ENCODE measurements around the gene API5. TPM values are rescaled to one million over a fixed set of nuclear protein-coding genes. Genes with fewer than 3 reads are reported as not detected.

The API5 gene
- 39.1 and 56.4 TPM in 2 replicates for total RNA-seq (ENCODE audit: low replicate concordance)

DNA sequence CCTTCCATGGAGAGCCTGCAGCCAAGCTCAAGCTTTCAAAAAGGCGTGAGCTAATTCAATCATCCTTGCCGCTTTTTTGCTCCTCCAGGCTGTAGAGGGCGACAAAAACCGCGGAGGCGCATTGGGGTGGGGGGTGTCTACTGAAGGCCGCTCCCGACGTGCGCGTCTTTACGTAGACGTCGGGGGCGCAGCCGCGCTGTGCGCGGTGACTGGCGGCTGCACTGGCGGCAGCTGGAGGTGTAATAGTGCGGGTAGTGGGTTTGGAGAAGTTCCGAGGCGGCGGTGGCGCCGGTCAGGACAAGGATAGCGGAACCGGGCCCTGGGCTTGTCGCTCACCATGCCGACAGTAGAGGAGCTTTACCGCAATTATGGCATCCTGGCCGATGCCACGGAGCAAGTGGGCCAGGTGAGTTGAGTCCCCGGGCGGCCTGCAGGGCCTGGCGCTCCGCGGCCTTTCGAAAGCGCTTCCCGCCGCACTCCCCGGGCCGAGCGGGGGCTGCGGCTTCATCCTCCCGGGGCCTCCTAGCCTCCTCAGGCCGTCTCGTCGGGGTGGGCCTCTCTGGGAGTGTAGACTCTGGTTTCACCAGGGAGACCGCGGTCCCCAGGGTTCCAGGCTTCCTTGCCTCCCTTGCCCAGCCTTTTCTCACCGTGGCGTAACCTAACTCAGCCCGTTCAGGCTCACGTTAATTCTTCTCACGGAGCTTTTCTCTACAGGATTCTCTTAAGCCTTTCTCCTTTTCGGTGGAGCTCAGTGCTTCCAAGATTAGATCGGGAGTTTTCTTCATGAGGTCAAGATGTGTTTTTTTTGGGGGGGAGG, at the start of gene API5:
Gene API5 (plus strand): TSS at position 206 of the 817 bp plus-strand sequence. CDS start 132 bp downstream, at position 338.

DNA sequence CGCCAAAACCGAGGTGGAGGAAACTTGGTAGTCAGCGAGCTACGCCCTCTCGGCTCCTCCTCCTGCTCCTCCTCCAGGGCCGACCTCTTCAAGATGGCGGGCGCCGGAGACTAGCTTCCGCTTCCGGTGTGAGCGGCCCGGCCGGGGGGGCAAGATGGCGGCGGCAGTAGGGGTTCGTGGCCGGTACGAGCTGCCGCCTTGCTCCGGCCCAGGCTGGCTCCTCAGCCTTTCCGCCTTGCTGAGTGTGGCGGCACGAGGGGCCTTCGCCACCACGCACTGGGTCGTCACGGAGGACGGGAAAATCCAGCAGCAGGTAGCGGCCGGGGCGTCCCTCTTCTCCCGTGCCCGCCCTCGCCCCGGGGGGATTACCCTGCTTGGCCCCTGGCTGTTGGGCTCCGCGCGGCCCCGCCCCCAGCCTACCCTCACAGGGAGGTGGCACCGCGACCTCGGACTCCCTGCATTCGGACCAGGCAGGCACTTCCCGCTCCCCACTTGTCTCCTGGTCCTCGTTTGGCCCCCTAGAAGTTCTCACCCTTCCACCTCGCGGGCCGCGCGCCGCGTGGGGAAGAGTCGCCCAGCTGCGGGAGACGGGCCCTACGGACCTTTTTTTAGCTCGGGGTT, 47.1 kb downstream of the API5 start, which contains the start of gene TTC17:
Gene TTC17 (plus strand): TSS at position 120 of the 621 bp plus-strand sequence. CDS start 35 bp downstream, at position 155.

Other genes starting within 250 kb of the API5 start
- gene TTC17, start 46.9 kb downstream of the API5 start, total RNA-seq (ENCODE audit: low replicate concordance): 45.6 and 48.2 TPM in 2 replicates

All from smooth muscle cell of the coronary artery (primary cell).